Measurements from ENCODE around the gene ZSCAN1. TPM values are rescaled to one million over a fixed set of nuclear protein-coding genes. Genes with fewer than 3 reads are reported as not detected.
A peak's percentile ranks its signal among the peaks of the same experiment; 100 is the strongest.

ZSCAN1 gene
- total RNA-seq, 2 donors from 2014 or later = not detected

DNA sequence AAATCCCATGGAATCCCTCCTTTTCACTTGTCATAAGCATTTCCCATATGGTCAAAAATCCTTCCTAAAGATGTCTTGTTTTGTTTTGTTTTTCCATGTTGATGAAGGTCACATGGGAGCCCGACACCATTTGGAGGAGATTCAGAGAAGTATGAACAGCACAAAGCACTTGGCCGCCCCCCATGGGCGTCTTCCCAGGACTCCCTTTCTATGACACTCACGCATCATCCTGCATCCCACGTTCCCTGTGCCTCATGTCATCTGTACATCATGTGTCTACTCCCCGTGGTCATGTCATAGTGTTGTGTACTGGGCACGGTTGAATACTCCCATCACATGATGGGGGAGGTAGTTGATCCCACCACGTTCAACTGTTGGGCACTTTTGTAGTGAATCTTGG is 2.0 kb downstream of the ZSCAN1 start:
- TF ChIP-seq, protein P1, sequence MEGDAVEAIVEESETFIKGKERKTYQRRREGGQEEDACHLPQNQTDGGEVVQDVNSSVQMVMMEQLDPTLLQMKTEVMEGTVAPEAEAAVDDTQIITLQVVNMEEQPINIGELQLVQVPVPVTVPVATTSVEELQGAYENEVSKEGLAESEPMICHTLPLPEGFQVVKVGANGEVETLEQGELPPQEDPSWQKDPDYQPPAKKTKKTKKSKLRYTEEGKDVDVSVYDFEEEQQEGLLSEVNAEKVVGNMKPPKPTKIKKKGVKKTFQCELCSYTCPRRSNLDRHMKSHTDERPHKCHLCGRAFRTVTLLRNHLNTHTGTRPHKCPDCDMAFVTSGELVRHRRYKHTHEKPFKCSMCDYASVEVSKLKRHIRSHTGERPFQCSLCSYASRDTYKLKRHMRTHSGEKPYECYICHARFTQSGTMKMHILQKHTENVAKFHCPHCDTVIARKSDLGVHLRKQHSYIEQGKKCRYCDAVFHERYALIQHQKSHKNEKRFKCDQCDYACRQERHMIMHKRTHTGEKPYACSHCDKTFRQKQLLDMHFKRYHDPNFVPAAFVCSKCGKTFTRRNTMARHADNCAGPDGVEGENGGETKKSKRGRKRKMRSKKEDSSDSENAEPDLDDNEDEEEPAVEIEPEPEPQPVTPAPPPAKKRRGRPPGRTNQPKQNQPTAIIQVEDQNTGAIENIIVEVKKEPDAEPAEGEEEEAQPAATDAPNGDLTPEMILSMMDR (IDR thresholded peaks at IDR 0.05) = no peak
- peaks cover 0 to 9% of the 10 kb centered on the region in 2 donors for H3K4me1 ChIP-seq
- no peak for DNase-seq (ENCODE audit: low spot score)
- H3K36me3 ChIP-seq = no peaks in the 10 kb centered on the region
- no peaks in the 10 kb centered on the region for H3K27me3 ChIP-seq
- H3K27ac ChIP-seq = no peak overlapping the region
- H3K4me3 ChIP-seq = no peak overlapping the region
- H3K9me3 ChIP-seq = peaks cover 0 to 9% of the 10 kb centered on the region in 2 donors

DNA sequence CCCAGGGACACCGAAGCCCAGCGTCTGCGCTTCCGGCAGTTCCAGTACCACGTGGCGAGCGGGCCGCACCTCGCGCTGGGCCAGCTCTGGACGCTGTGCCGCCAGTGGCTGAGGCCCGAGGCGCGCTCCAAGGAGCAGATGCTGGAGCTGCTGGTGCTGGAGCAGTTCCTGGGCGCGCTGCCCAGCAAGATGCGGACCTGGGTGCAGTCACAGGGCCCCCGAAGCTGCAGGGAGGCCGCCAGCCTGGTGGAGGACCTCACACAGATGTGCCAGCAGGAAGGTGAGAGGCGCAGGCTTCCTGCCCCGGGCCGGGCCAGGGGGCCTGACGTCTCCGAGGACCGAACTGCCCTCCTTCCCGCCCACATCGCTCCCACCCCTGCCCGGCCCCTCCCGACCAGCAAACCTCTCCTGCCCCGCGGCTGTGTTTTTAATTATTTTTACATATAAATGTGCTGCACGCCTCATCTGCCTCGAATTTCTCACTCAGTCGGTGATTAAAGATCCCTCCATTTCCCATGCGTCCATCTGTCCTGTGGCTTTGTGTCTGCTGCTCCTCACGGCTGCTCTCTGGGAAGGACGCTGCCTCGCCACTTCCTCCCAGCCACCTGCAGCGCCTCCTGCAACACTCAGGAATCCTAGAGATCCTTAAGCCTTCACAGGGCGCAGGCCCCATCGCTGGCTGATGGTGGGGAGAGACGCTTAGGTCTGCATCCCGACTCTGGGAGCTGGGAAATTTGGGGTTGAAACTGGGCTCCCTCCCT is 4.3 kb downstream of the ZSCAN1 start:
- H3K36me3 ChIP-seq = no peaks in the 10 kb centered on the region
- H3K9me3 ChIP-seq = peaks cover 0 to 18% of the 10 kb centered on the region in 2 donors
- H3K27ac ChIP-seq = no peak overlapping the region
- TF ChIP-seq, protein P1 (IDR thresholded peaks at IDR 0.05) = no peak
- no peak for DNase-seq (ENCODE audit: low spot score)
- H3K4me1 ChIP-seq = peaks cover 0 to 9% of the 10 kb centered on the region in 2 donors
- no peak overlapping the region for H3K4me3 ChIP-seq
- H3K27me3 ChIP-seq = no peaks in the 10 kb centered on the region

DNA sequence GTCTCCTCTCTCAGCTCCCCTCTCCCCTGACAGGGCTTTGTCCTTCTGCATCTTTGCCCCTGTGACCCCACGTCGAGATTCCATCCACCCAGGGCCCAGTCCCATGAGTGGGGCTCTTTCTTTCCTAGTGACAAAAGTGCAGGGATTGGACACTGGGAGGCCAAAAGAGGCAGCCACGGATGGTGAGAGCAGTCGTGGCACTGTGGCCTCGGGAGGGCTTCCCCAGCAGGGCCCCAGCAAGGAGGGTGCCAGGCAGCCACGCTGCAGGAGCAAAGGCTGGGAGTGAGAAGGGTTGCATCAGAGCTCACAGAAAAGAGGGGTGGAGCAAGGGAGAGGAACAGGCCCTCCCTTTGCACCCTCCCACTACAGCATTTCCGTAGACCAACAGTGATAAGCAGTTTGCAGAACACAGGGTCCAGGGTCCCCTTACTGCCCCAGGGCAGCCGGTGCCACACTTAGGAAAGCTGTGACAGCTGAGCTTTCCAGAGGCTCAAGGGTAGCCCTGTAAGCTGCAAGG is 4.9 kb downstream of the ZSCAN1 start:
- TF ChIP-seq, protein P1 (IDR thresholded peaks at IDR 0.05) = no peak
- Histone ChIP-seq H3K4me3 (no peak overlapping the region), H3K4me1 (peaks cover 0 to 4% of the 10 kb centered on the region in 2 donors), H3K27me3 (no peaks in the 10 kb centered on the region), H3K36me3 (no peaks in the 10 kb centered on the region), H3K9me3 (peaks cover 0 to 25% of the 10 kb centered on the region in 2 donors), H3K27ac (no peak overlapping the region)
- DNase-seq (ENCODE audit: low spot score) = no peak

DNA sequence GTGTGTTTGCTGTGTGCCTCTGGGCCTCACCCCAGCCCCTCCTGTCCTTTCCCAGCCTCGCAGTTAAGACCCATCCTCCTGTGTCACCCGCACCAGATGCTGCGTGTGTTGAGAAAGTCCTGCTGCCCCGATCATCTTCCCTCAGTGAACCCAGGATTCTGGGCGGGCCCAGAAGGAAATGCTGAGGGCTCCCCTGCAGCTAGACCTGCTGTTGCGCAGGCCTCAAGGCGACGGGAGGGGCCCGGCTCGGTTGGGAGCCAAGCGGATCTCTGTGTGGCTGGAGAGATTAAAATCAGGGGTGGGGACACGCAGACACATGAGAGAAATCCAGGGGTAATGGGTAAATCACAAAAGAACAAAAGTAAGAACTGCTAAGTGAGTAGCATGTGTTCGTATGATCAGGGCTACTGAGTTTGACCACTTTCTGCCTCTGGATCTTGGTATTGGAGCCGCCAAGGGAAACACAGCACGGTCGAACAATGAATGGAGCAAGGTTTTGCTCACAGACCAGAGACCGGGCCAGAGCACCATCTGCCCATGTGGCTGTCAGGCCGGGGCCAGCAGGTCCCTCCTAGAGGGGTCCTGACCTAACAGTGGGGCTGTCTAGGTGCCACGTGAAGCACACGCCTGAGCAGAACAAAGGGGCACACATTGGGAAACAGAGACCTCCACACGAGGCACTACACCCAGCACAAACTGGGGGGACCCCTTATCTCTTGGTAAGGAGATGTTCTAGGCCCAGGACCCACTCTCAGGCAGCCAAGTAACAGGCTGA is 7.1 kb downstream of the ZSCAN1 start:
- Histone ChIP-seq H3K27me3 (no peaks in the 10 kb centered on the region), H3K4me1 (no peaks in the 10 kb centered on the region), H3K36me3 (no peaks in the 10 kb centered on the region), H3K4me3 (no peak overlapping the region), H3K27ac (no peak overlapping the region), H3K9me3 (peaks cover 0 to 41% of the 10 kb centered on the region in 2 donors)
- no peak for DNase-seq (ENCODE audit: low spot score)
- TF ChIP-seq, protein P1 (IDR thresholded peaks at IDR 0.05) = no peak

DNA sequence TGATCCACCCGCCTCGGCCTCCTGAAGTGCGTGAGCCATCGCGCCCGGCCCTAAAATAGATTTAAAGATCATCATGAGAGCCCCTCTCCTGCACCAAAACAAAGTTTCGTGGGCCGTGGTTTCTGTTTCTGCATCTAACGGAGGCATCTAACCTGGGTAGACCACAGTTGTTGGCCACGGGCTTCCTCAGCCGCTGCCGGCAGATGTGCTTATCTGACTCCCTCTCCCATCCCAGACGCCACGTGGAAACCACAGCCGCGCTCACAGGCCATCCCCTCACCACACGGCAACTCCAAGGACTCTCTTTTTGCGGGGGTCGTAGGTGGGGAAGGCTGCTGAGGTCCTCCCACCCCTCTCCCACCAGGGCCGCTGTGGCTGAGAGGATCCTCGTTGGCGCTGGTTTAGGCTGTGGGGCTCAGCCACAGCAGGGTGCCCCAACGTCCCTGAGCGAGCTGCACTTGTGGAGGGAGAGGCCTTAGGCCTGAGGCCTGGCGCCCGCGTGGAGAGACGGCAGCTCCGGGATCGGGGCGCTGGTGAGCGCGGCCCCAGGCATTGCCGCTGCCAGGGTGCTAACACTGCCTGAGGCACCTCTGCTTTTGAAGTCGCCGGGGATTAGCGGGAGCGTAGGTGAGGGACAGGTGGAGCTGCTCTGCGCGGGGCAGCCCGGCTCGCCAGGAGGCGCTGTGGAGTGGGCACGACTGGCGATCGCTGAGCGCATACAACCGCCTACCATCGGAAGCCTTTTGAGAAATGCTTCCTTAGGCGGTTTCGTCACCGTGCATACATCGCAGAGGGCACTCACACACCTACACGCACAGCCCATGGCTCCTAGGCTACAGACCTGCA is 8.9 kb downstream of the ZSCAN1 start:
- DNase-seq (ENCODE audit: low spot score) = no peak
- Histone ChIP-seq H3K9me3 (peaks cover 0 to 57% of the 10 kb centered on the region in 2 donors), H3K27ac (no peak overlapping the region), H3K4me3 (no peak overlapping the region), H3K4me1 (no peaks in the 10 kb centered on the region), H3K36me3 (no peaks in the 10 kb centered on the region), H3K27me3 (no peaks in the 10 kb centered on the region)
- TF ChIP-seq, protein P1 (IDR thresholded peaks at IDR 0.05) = peak in 1 of 2 donors; percentile 10

All from right atrium auricular region (tissue), 2 donors.